GM04504 (cell line): ENCODE results near the gene TMEM203.
A peak's percentile ranks its signal among the peaks of the same experiment; 100 is the strongest.

Experiments
- DNase-seq: peaks from one replicate; pipeline ENCODE4 v3.0.0-alpha.2; 2012; ENCODE audit warnings: low read depth

Gene TMEM203

GRCh38 chr9:137193771-137194170, 11.7 kb downstream of the TMEM203 start:
- DNase-seq: no peak

- no peak for DNase-seq
These were observed 12.6 kb downstream of the TMEM203 start for GRCh38 chr9:137192859-137193258.

GRCh38 chr9:137192448-137192780, 13.0 kb downstream of the TMEM203 start:
- DNase-seq: no peak

GRCh38 chr9:137191691-137192447, 13.6 kb downstream of the TMEM203 start:
- no peak for DNase-seq

- no peak for DNase-seq
These were observed 14.2 kb downstream of the TMEM203 start for GRCh38 chr9:137191245-137191644.

- no peak for DNase-seq
These were observed 15.1 kb downstream of the TMEM203 start for GRCh38 chr9:137190315-137190856.

GRCh38 chr9:137189297-137190295, 15.9 kb downstream of the TMEM203 start:
- no peak for DNase-seq

- peak; percentile 82 for DNase-seq
These were observed 16.8 kb downstream of the TMEM203 start, which contains the start of the genes ANAPC2 and SSNA1 for GRCh38 chr9:137188490-137189296. Gene ANAPC2, minus strand, starts transcription at chr9:137188560. Its CDS starts 28 bp downstream, at chr9:137188532. Gene SSNA1, plus strand, starts transcription at chr9:137188676. Its CDS starts 51 bp downstream, at chr9:137188727.

- no peak for DNase-seq
These were observed 17.4 kb downstream of the TMEM203 start for GRCh38 chr9:137188086-137188489.

- no peak for DNase-seq
These were observed 18.1 kb downstream of the TMEM203 start for GRCh38 chr9:137187386-137187785.

GRCh38 chr9:137186385-137186784, 19.1 kb downstream of the TMEM203 start:
- no peak for DNase-seq

GRCh38 chr9:137185921-137186320, 19.5 kb downstream of the TMEM203 start:
- no peak for DNase-seq

- no peak for DNase-seq
These were observed 20.4 kb downstream of the TMEM203 start for GRCh38 chr9:137184881-137185660.

GRCh38 chr9:137183980-137184595, 21.4 kb downstream of the TMEM203 start:
- DNase-seq: no peak

- no peak for DNase-seq
These were observed 22.6 kb downstream of the TMEM203 start for GRCh38 chr9:137182836-137183235.

- DNase-seq: no peak
These were observed 23.8 kb downstream of the TMEM203 start for GRCh38 chr9:137181680-137182079.

GRCh38 chr9:137180491-137180890, 25.0 kb downstream of the TMEM203 start:
- no peak for DNase-seq

- no peak for DNase-seq
These were observed 25.7 kb downstream of the TMEM203 start for GRCh38 chr9:137179761-137180160.

- DNase-seq: no peak
These were observed 26.4 kb downstream of the TMEM203 start for GRCh38 chr9:137178939-137179630.
